HepG2 (cell line): Measurements from ENCODE around the gene ZNF446. TPM values are rescaled to one million over a fixed set of nuclear protein-coding genes. Genes with fewer than 3 reads are reported as not detected.

ENCODE experiments used
- ATAC-seq: fragments of 200-7000 bp; cut with Tn5 transposase; 3 replicates; pipeline ENCODE4 v1.9.1; 2020; ENCODE audit warnings: mild to moderate bottlenecking, moderate library complexity
- BruUV-seq: library from RNA; stranded (reverse); fragments of 400-500 nt; replicated peaks from 2 replicates; lab custom pipeline; 2021; lab: Mats Ljungman, UMichigan
- CTCF ChIA-PET: fragments of 300-600 bp; formaldehyde crosslinking; extraction: SDS; loops from one replicate; lab custom pipeline; 2021; ENCODE audit warnings: low total read pairs, inconsistent platforms, low intra/inter-chr PET ratio; lab: Yijun Ruan, JAX
- POLR2A ChIA-PET: fragments of 350-600 bp; sonication (Branson Sonifier 250); formaldehyde crosslinking; loops from one replicate; lab custom pipeline; 2020; ENCODE audit warnings: antibody characterized with exemption, inconsistent platforms; lab: Yijun Ruan, JAX
- DNase-seq: peaks from one replicate; pipeline ENCODE4 v3.0.0-alpha.2; 2015; ENCODE audit warnings: low spot score
- FAIRE-seq: peaks from 3 replicates; lab custom pipeline; 2011; peaks lifted over from hg19 to GRCh38; lab: Jason Lieb, UNC
- H2AFZ ChIP-seq: one replicate; pipeline ENCODE4 v1.6.1; 2011; ENCODE audit warnings: low read length, inconsistent platforms
- H3K27ac ChIP-seq: fragments of 300-600 bp; 3 replicates; pipeline ENCODE4 v1.8.0; 2011; ENCODE audit warnings: mixed run types, mild to moderate bottlenecking, mixed read lengths, low read length, inconsistent platforms; ENCODE audit not compliant: insufficient read depth; ENCODE audit errors: extremely low read length
- H3K27me3 ChIP-seq, 2 experiments: fragments of 200-600 bp in 1 of 2; 2 replicates in 1 of 2; 3 replicates in 1 of 2; pipeline versions ENCODE4 v1.6.0 to v1.8.0; 2011; ENCODE audit warnings: low read length in 2 of 2, mild to moderate bottlenecking in 2 of 2, moderate library complexity in 2 of 2, inconsistent platforms in 1 of 2; ENCODE audit not compliant: insufficient read depth in 2 of 2, control insufficient read depth in 1 of 2
- H3K36me3 ChIP-seq, 2 experiments: fragments of 200-600 bp in 1 of 2; replicated peaks in 1 of 2; 2 replicates in 1 of 2; 3 replicates in 1 of 2; pipeline versions ENCODE4 v1.5.1 to v1.8.0; 2011; ENCODE audit warnings: low read length in 2 of 2, inconsistent platforms in 1 of 2; ENCODE audit not compliant: insufficient read depth in 2 of 2, control insufficient read depth in 1 of 2
- H3K4me1 ChIP-seq: 2 replicates; pipeline ENCODE4 v1.5.1; 2012; ENCODE audit warnings: low read length, inconsistent platforms; ENCODE audit not compliant: insufficient read depth
- H3K4me2 ChIP-seq: 2 replicates; pipeline ENCODE4 v1.6.0; 2011; ENCODE audit warnings: low read depth, low read length, inconsistent platforms
- H3K4me3 ChIP-seq, 3 experiments: fragments of 200-600 bp in 1 of 3; sonication (generic), shearing (Covaris generic) in 1 of 3; replicated peaks in 1 of 3; 2 replicates each; pipeline ENCODE4 v1.5.1; 2011 to 2016; ENCODE audit warnings: low read length in 3 of 3, inconsistent platforms in 2 of 3, low read depth in 2 of 3, mild to moderate bottlenecking in 2 of 3, control low read depth in 1 of 3, mixed read lengths in 1 of 3; ENCODE audit not compliant: insufficient read depth in 1 of 3
- H3K79me2 ChIP-seq: one replicate; pipeline ENCODE4 v1.6.1; 2011; ENCODE audit warnings: low read length, inconsistent platforms; ENCODE audit not compliant: insufficient read depth
- H3K9ac ChIP-seq: 2 replicates; pipeline ENCODE4 v1.6.0; 2011; ENCODE audit warnings: mild to moderate bottlenecking, low read depth, low read length, inconsistent platforms; ENCODE audit not compliant: insufficient read depth
- H3K9me3 ChIP-seq: 2 replicates; pipeline ENCODE4 v1.5.1; 2012; ENCODE audit warnings: mild to moderate bottlenecking, low read length
- H4K20me1 ChIP-seq: 2 replicates; pipeline ENCODE4 v1.6.0; 2011; ENCODE audit warnings: inconsistent platforms, mild to moderate bottlenecking, low read length, moderate library complexity; ENCODE audit not compliant: insufficient read depth
- ATF7 ChIP-seq, 2 experiments: fragments of 450-650 bp in 1 of 2; sonication (generic) in 1 of 2; formaldehyde crosslinking in 1 of 2; IDR thresholded peaks; 2 replicates each; pipeline versions ENCODE4 v1.4.0 to v1.6.1; 2016 to 2020; ENCODE audit warnings: antibody characterized with exemption in 1 of 2, mild to moderate bottlenecking in 1 of 2, missing genetic modification reagents in 1 of 2
- HMG20B ChIP-seq: conservative IDR thresholded peaks from 2 replicates; pipeline ENCODE4 v1.6.1; 2016; ENCODE audit warnings: missing genetic modification reagents, missing compliant biosample characterization
- MAFF ChIP-seq: IDR thresholded peaks from 2 replicates; pipeline ENCODE4 v1.6.1; 2011; ENCODE audit warnings: low read depth, low read length, improper control_type of control experiment
- NCOA1 ChIP-seq: sonication (generic); formaldehyde crosslinking; IDR thresholded peaks from 2 replicates; pipeline ENCODE4 v1.9.0; 2021; ENCODE audit warnings: missing genetic modification reagents
- SETDB1 ChIP-seq: sonication (generic); formaldehyde crosslinking; IDR thresholded peaks from 2 replicates; pipeline ENCODE4 v1.5.1; 2020; ENCODE audit warnings: missing genetic modification reagents, mild to moderate bottlenecking, borderline replicate concordance
- SRSF9 ChIP-seq: fragments of 200-400 bp; formaldehyde crosslinking; IDR thresholded peaks from 2 replicates; pipeline ENCODE4 v1.6.1; 2018; ENCODE audit warnings: borderline replicate concordance, mild to moderate bottlenecking, low read depth, low read length; ENCODE audit not compliant: insufficient read depth, poor library complexity, severe bottlenecking
- THAP11 ChIP-seq: IDR thresholded peaks from 2 replicates; pipeline ENCODE4 v1.6.1; 2016; ENCODE audit warnings: missing biosample characterization, missing genetic modification reagents
- ZFYVE20 ChIP-seq: sonication (generic); formaldehyde crosslinking; IDR thresholded peaks from 2 replicates; pipeline ENCODE4 v1.8.0; 2023; ENCODE audit warnings: low read depth, mild to moderate bottlenecking, moderate library complexity, missing genetic modification reagents, borderline replicate concordance
- ZNF3 ChIP-seq: IDR thresholded peaks from 2 replicates; pipeline ENCODE4 v1.7.0; 2017; ENCODE audit warnings: inconsistent platforms
- ZNF367 ChIP-seq: sonication (generic); formaldehyde crosslinking; IDR thresholded peaks from 2 replicates; pipeline ENCODE4 v1.4.0; 2020; ENCODE audit warnings: missing genetic modification reagents, borderline replicate concordance
- ZNF484 ChIP-seq: sonication (generic); formaldehyde crosslinking; IDR thresholded peaks from 2 replicates; pipeline ENCODE4 v1.5.1; 2020; ENCODE audit warnings: mild to moderate bottlenecking, low read depth, missing genetic modification reagents, borderline replicate concordance
- WGBS: methylation state at CpG from one replicate; pipeline ENCODE4 v1.1.6; 2017; ENCODE audit warnings: low lambda C conversion rate; 5-methylcytosine and 5-hydroxymethylcytosine counted together
- in situ Hi-C: cut with HindIII; loops from 2 replicates; pipeline ENCODE4 v1.10.0; 2017; ENCODE audit warnings: low pct_unique_long_range_greater_than_20kb; ENCODE audit not compliant: extremely low pct_ligation_motif_present
- intact Hi-C: fragments of 100-400 bp; cut with micrococcal nuclease; formaldehyde crosslinking; loops from one replicate; pipeline ENCODE4 v1.10.0; 2022; ENCODE audit not compliant: unreplicated experiment
- polyA plus RNA-seq, 8 experiments: library from polyadenylated mRNA; depleted of rRNA in 3 of 8; stranded (reverse) in 7 of 8; unstranded in 1 of 8; fragments of >200 nt; fragmentation: Illumina TruSeq in 4 of 8; extraction: Trizol in 4 of 8; gene quantifications; 2 replicates each; pipeline versions ENCODE4 v1.2.1 to v1.2.3, GENCODE V29; 2011 to 2016; ENCODE audit warnings: low read depth in 4 of 8, missing spikeins in 1 of 8, mixed read lengths in 1 of 8; ENCODE audit not compliant: insufficient read depth in 1 of 8
- total RNA-seq, 5 experiments: library from RNA; depleted of rRNA; stranded (reverse); fragments of >200 nt; fragmentation: Illumina TruSeq; extraction: Trizol; gene quantifications; 2 replicates each; pipeline ENCODE4 v1.2.3, GENCODE V29; 2016; ENCODE audit warnings: low read depth in 1 of 5
- TF ChIP-seq, protein P1 (sequence below): sonication (generic); formaldehyde crosslinking; IDR thresholded peaks from 2 replicates; pipeline ENCODE4 v1.5.0; 2020; ENCODE audit warnings: mild to moderate bottlenecking, missing genetic modification reagents

The ZNF446 gene
- total and polyA plus RNA-seq, 2 of the 13 experiments (the other 11 are each of a cell fraction or from before 2014, with no cell fraction given) = 3.0 to 3.6 TPM

DNA sequence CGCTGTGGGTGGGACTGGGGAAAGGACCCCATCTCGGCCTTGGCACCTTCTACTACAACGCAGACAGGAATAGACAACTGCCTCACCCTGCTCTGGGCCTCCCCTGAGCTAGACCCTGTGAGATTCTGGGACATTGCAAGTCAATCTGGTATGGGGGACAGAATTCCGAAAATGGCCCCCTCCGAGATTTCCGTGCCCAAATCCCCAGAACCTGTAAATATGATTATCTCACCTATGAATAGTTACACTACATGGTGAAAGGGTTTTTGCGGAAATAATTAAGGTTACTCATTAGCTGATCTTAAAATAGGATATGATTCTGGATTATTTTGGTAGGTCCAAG lies 44.1 kb downstream of the ZNF446 start:
- in situ Hi-C loops (no loop called here), intact Hi-C loops (no loop called here)
- H3K9me3 ChIP-seq = no peaks in the 10 kb centered on the region
- no peak for FAIRE-seq
- H4K20me1 ChIP-seq = no peaks in the 10 kb centered on the region
- ChIA-PET POLR2A (interaction anchor here (0.8 to 4.1 kb wide), 22 partner anchors 8 to 337 kb away, joined by 3 to 59 read pairs (median 5); partner anchors contain the start of genes CHMP2A, MZF1, SLC27A5 and TRIM28), CTCF (interaction anchor here (1.0 kb wide), 1 partner anchor 191 kb away, joined by 4 read pairs; no protein-coding TSS in a partner anchor)
- peak overlapping the region; percentile 88 for H3K27ac ChIP-seq
- no peak for ATAC-seq
- H3K9ac ChIP-seq = peak overlapping the region; percentile 89
- no peak overlapping the region for H2AFZ ChIP-seq
- 5% methylated on average over 5 of the region's 7 CpGs for WGBS
- peak overlapping the region; percentile 93 for H3K4me2 ChIP-seq
- no peak for DNase-seq
- no peaks in the 10 kb centered on the region; a peak in 1 of 5 replicates for H3K27me3 ChIP-seq
- peak overlapping the region; percentile 78 to 94 (median 90) for H3K4me3 ChIP-seq
- peaks cover 5 to 6% of the 10 kb centered on the region in 2 experiments; a peak in 4 of 5 replicates for H3K36me3 ChIP-seq
- TF ChIP-seq ZNF3 (CRISPR knock-in tag) (no peak), ATF7 (IDR thresholded peaks at IDR 0.05) (no peak), ATF7 (CRISPR knock-in tag; IDR thresholded peaks at IDR 0.05) (no peak), ZNF367 (CRISPR knock-in tag) (0 out of 2 replicates have a peak, but pooled peaks have one; percentile 0)
- peaks cover 22% of the 10 kb centered on the region for H3K4me1 ChIP-seq
- H3K79me2 ChIP-seq = peaks cover 18% of the 10 kb centered on the region
- BruUV-seq = TSS peak; percentile 93

DNA sequence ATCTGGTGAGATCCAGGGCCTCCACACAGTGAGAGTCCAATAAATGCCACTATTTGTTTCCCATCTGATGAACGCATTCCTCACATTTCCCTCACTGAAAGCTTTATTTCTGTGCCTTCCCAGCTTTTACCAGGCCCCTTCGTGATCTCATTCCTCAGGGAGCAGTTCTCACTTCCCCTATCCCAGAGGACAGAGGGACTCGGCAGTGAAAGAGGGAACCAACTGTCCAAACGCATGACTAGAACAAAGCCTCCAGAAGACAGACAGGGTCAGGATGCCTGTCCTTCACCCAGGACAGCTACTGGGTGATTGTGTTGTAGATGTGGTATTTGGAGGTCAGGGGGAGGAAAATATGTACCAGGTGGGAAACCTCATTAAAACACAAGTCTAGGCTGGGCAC lies 45.5 kb downstream of the ZNF446 start:
- Histone ChIP-seq H3K4me3 (no peak overlapping the region), H3K27ac (no peak overlapping the region), H3K9ac (no peak overlapping the region), H2AFZ (no peak overlapping the region), H3K79me2 (peaks cover 16% of the 10 kb centered on the region), H3K4me1 (peaks cover 18% of the 10 kb centered on the region), H3K4me2 (no peak overlapping the region), H3K36me3 (peaks cover 1 to 3% of the 10 kb centered on the region in 2 experiments; a peak in 3 of 5 replicates), H4K20me1 (no peaks in the 10 kb centered on the region), H3K27me3 (peaks cover 0 to 1% of the 10 kb centered on the region in 2 experiments; a peak in 1 of 5 replicates), H3K9me3 (no peaks in the 10 kb centered on the region)
- intact Hi-C loops (no loop called here), in situ Hi-C loops (no loop called here)
- ChIA-PET CTCF (no interaction called here), POLR2A (interaction anchor here (1.0 to 4.1 kb wide), 4 partner anchors 11 to 38 kb away, joined by 3 to 59 read pairs (median 13); partner anchors contain the start of genes CHMP2A, SLC27A5 and TRIM28)
- no TSS peak for BruUV-seq
- FAIRE-seq (no peak), DNase-seq (no peak), ATAC-seq (no peak)
- 61% methylated on average over 4 of the region's 4 CpGs for WGBS
- no peak for TF ChIP-seq SRSF9
- TF ChIP-seq ZNF484 = no peak
- TF ChIP-seq MAFF = no peak
- no peak for TF ChIP-seq NCOA1
- TF ChIP-seq SETDB1 (CRISPR knock-in tag) = no peak
- no peak for TF ChIP-seq ZFYVE20
- no peak for TF ChIP-seq HMG20B (CRISPR knock-in tag)
- TF ChIP-seq, protein P1, sequence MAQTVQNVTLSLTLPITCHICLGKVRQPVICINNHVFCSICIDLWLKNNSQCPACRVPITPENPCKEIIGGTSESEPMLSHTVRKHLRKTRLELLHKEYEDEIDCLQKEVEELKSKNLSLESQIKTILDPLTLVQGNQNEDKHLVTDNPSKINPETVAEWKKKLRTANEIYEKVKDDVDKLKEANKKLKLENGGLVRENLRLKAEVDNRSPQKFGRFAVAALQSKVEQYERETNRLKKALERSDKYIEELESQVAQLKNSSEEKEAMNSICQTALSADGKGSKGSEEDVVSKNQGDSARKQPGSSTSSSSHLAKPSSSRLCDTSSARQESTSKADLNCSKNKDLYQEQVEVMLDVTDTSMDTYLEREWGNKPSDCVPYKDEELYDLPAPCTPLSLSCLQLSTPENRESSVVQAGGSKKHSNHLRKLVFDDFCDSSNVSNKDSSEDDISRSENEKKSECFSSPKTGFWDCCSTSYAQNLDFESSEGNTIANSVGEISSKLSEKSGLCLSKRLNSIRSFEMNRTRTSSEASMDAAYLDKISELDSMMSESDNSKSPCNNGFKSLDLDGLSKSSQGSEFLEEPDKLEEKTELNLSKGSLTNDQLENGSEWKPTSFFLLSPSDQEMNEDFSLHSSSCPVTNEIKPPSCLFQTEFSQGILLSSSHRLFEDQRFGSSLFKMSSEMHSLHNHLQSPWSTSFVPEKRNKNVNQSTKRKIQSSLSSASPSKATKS (CRISPR knock-in tag) = no peak
- TF ChIP-seq THAP11 = no peak
